Measurements from ENCODE around the gene ESRP2. TPM values are rescaled to one million over a fixed set of nuclear protein-coding genes. Genes with fewer than 3 reads are reported as not detected.

The ESRP2 gene
- total RNA-seq, 2 donors from 2014 or later = 0.31 to 0.63 TPM

DNA sequence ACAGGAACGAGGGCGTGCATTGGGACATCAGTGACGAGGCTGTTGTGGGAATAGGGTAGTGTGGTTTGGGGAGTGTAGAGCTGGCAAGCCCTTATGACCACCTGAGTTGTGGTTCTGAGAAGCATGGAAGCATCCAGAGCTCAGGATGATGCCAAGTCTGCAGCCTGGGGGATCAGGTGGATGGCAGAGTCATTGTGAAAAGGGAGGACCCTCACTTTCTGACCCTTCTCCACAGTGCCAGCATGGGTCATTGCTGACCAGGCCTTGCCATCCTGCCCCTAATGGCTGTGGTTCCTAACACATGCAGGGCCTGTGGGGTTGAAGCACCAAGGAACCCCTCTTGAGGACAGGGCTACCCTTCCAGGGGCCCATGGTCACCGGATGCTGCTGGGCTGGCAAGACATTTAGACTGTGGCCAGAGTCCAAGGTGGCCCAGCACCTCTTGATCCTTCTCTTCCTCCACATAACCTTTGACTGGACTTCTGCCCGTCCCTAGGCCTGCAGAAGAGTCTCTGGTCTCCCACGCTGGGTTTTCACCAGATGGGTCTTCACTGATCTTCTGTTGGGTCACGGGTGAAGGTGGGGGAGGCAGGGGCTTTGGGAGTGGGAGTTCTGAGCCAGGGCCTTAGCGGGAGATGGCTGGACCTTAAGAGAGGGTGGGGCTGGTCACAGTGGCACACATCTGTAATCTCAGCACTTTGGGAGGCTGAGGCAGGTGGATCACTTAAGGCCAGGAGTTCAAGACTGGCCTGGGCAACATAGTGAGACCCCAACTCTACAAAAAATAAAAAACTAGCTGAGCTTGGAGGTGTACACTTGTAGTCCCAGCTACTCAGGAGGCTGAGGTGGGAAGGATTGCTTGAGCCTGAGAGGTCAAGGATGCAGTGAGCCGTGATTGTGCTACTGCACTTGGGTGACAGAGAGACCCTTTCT is 7.3 kb upstream of the ESRP2 start:
- H3K4me3 Mint-ChIP-seq = peak overlapping the region in 1 of 2 donors; percentile 99
- peaks cover 41% of the 10 kb centered on the region for H3K4me1 Mint-ChIP-seq (ENCODE audit: low read depth)
- DNase-seq = no peak
- ATAC-seq (replicated peaks in 1 of 2) = no peak
- peaks cover 0 to 2% of the 10 kb centered on the region in 2 donors for H3K36me3 Mint-ChIP-seq (ENCODE audit: insufficient read depth in 2 of 2)
- no peaks in the 10 kb centered on the region for H3K27me3 Mint-ChIP-seq (ENCODE audit: low read depth)
- no peaks in the 10 kb centered on the region for H3K9me3 Mint-ChIP-seq
- H3K27ac Mint-ChIP-seq = no peak overlapping the region

GRCh38 chr16:68242085-68242484 is 6.2 kb upstream of the ESRP2 start:
- H3K4me3 Mint-ChIP-seq = no peak overlapping the region
- peaks cover 0 to 2% of the 10 kb centered on the region in 2 donors for H3K36me3 Mint-ChIP-seq (ENCODE audit: insufficient read depth in 2 of 2)
- no peaks in the 10 kb centered on the region for H3K27me3 Mint-ChIP-seq (ENCODE audit: low read depth)
- no peak overlapping the region for H3K27ac Mint-ChIP-seq
- peaks cover 48% of the 10 kb centered on the region for H3K4me1 Mint-ChIP-seq (ENCODE audit: low read depth)
- H3K9me3 Mint-ChIP-seq = no peaks in the 10 kb centered on the region
- DNase-seq = no peak
- no peak for ATAC-seq (replicated peaks in 1 of 2)

DNA sequence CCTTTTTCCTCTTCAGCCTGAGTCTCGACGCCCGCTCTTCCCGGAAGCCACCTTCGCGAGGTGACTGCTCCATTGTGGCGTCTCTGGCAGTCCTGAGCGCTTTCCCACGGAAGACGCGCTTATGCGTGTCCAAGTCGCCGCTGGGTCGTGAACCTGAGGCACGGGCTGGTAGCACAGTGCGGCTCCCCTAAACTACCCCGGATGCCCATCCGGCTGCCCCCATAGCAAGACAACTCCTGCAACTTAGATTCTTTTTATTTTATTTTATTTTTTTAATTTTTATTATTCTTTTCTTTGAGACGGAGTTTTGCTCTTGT is 2.1 kb upstream of the ESRP2 start:
- H3K4me1 Mint-ChIP-seq (ENCODE audit: low read depth) = peaks cover 36% of the 10 kb centered on the region
- DNase-seq = peak in 1 of 2 donors; percentile 44
- no peak for ATAC-seq (replicated peaks in 1 of 2)
- H3K9me3 Mint-ChIP-seq = no peaks in the 10 kb centered on the region
- peak overlapping the region; percentile 87 to 94 for H3K4me3 Mint-ChIP-seq
- H3K27ac Mint-ChIP-seq = peak overlapping the region; percentile 54
- H3K36me3 Mint-ChIP-seq (ENCODE audit: insufficient read depth in 2 of 2) = no peaks in the 10 kb centered on the region
- H3K27me3 Mint-ChIP-seq (ENCODE audit: low read depth) = no peaks in the 10 kb centered on the region

- peaks cover 40% of the 10 kb centered on the region for H3K4me1 Mint-ChIP-seq (ENCODE audit: low read depth)
- peak overlapping the region; percentile 54 for H3K27ac Mint-ChIP-seq
- H3K36me3 Mint-ChIP-seq (ENCODE audit: insufficient read depth in 2 of 2) = no peaks in the 10 kb centered on the region
These were observed 1.5 kb upstream of the ESRP2 start for GRCh38 chr16:68237243-68238028.

GRCh38 chr16:68236826-68237242 is 907 bp upstream of the ESRP2 start:
- DNase-seq (peak in 1 of 2 donors; percentile 18), ATAC-seq (replicated peaks in 1 of 2) (peak in 1 of 2 donors; percentile 10)
- Mint-ChIP-seq H3K4me1 (ENCODE audit: low read depth) (peaks cover 42% of the 10 kb centered on the region), H3K4me3 (peak overlapping the region; percentile 87 to 94), H3K9me3 (no peaks in the 10 kb centered on the region), H3K36me3 (ENCODE audit: insufficient read depth in 2 of 2) (no peaks in the 10 kb centered on the region), H3K27ac (peak overlapping the region; percentile 28), H3K27me3 (ENCODE audit: low read depth) (no peaks in the 10 kb centered on the region)

More at GRCh38 chr16:68237243-68238028, 1.5 kb upstream of the ESRP2 start:
- DNase-seq (peak; percentile 86 to 88), ATAC-seq (replicated peaks in 1 of 2) (peak; percentile 74 to 77)
- peak overlapping the region; percentile 87 to 94 for H3K4me3 Mint-ChIP-seq
- H3K9me3 Mint-ChIP-seq = no peaks in the 10 kb centered on the region
- H3K27me3 Mint-ChIP-seq (ENCODE audit: low read depth) = no peaks in the 10 kb centered on the region

DNA sequence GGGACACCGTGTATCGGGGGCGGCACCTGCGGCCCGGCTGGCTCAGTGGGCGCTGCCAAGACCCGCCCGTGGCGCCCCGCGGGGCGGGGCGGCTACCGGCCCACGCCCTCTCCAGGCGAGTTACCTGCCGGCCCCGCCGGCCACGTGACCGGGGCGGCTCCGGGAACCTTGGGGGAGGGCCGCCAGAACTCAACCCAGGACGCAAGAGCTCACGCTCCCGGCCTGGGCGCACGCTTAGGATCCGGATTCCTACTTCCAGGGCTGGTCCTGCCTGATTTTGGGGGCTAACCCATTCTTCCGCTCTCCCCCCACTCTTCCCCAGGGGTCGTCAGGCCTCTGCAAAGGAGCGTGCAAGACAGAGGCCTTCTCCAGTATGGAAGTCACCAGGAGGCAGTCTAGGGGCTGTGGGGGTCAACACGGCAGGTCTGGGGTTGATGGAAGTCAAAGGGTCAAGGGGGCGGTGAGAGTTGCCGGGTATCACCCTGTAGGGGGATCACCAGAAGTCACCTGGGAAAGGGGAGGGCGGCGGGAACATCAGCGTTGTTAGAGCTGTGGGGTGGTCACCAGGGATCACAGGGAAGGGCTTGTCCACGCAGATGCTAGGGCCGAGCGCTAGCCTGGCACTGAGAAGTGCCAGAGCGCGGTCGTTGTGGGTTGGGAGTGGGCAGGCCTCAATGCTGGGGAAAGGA is 354 bp upstream of the ESRP2 start:
- Mint-ChIP-seq H3K4me3 (peak overlapping the region; percentile 87 to 94), H3K27ac (no peak overlapping the region), H3K36me3 (ENCODE audit: insufficient read depth in 2 of 2) (no peaks in the 10 kb centered on the region), H3K4me1 (ENCODE audit: low read depth) (peaks cover 42% of the 10 kb centered on the region), H3K27me3 (ENCODE audit: low read depth) (no peaks in the 10 kb centered on the region), H3K9me3 (no peaks in the 10 kb centered on the region)
- DNase-seq (peak in 1 of 2 donors; percentile 49), ATAC-seq (replicated peaks in 1 of 2) (peak; percentile 3 to 17)

- Mint-ChIP-seq H3K27me3 (ENCODE audit: low read depth) (no peaks in the 10 kb centered on the region), H3K9me3 (no peaks in the 10 kb centered on the region), H3K4me1 (ENCODE audit: low read depth) (peaks cover 42% of the 10 kb centered on the region), H3K27ac (no peak overlapping the region), H3K36me3 (ENCODE audit: insufficient read depth in 2 of 2) (no peaks in the 10 kb centered on the region), H3K4me3 (peak overlapping the region in 1 of 2 donors; percentile 62)
- ATAC-seq (replicated peaks in 1 of 2) = no peak
- DNase-seq = no peak
These were observed 630 bp downstream of the ESRP2 start for GRCh38 chr16:68235108-68235886.

DNA sequence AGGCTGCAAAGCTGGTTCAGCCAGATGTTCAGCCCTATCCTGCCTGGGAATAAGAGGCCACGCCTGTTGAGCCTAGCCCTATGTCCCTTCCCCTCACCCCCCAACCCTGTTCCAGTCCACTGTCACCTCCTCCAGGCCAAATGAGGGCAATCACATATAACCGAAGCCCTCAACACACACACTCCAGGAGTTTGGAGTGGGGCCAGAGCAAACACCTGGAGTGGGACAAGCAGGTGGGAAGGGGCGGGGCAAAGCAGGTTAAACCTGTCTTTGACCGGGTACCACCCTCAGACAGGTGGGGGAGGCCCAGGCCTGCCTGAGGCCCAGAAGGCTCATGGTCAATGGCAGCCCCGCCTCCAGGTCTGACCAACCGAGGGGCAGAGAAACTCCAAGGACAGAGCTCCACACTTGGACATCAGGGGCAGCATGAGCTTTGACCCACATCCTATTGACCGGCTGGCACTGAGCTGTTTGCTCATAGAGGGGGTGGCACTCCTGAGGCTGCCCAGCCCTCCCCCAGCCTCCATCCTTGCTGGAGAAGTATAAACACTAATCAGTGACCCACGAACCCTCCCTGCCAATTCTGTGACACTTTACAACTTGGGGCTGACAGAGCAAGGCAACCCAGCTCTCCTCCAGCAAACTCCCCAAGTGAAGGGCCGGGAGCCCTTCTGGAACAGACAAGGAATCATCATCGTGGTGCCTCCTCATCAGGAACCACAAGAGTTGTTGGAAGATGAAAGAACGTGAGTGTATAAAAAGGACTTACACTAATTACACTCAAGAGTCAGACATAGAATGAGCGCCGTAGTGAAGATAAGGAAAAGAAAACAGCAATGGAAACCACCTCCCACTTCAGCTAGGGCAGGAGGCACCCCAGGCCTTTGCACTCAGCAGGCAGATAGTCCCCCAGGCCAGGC is 1.5 kb downstream of the ESRP2 start:
- Mint-ChIP-seq H3K4me1 (ENCODE audit: low read depth) (peaks cover 35% of the 10 kb centered on the region), H3K36me3 (ENCODE audit: insufficient read depth in 2 of 2) (no peaks in the 10 kb centered on the region), H3K4me3 (peak overlapping the region in 1 of 2 donors; percentile 15), H3K9me3 (no peaks in the 10 kb centered on the region), H3K27me3 (ENCODE audit: low read depth) (no peaks in the 10 kb centered on the region), H3K27ac (peak overlapping the region; percentile 4)
- no peak for ATAC-seq (replicated peaks in 1 of 2)
- DNase-seq = no peak

GRCh38 chr16:68233835-68234187 is 2.1 kb downstream of the ESRP2 start:
- Mint-ChIP-seq H3K27ac (no peak overlapping the region), H3K4me3 (no peak overlapping the region), H3K4me1 (ENCODE audit: low read depth) (peaks cover 32% of the 10 kb centered on the region), H3K27me3 (ENCODE audit: low read depth) (no peaks in the 10 kb centered on the region), H3K36me3 (ENCODE audit: insufficient read depth in 2 of 2) (no peaks in the 10 kb centered on the region), H3K9me3 (no peaks in the 10 kb centered on the region)
- DNase-seq (no peak), ATAC-seq (replicated peaks in 1 of 2) (no peak)

GRCh38 chr16:68233085-68233834 is 2.7 kb downstream of the ESRP2 start:
- Mint-ChIP-seq H3K4me1 (ENCODE audit: low read depth) (peaks cover 29% of the 10 kb centered on the region), H3K36me3 (ENCODE audit: insufficient read depth in 2 of 2) (no peaks in the 10 kb centered on the region), H3K9me3 (no peaks in the 10 kb centered on the region), H3K4me3 (no peak overlapping the region), H3K27me3 (ENCODE audit: low read depth) (no peaks in the 10 kb centered on the region), H3K27ac (no peak overlapping the region)
- peak in 1 of 2 donors; percentile 50 for DNase-seq
- peak; percentile 38 to 42 for ATAC-seq (replicated peaks in 1 of 2)

- ATAC-seq (replicated peaks in 1 of 2) = no peak
These were observed 3.6 kb downstream of the ESRP2 start for GRCh38 chr16:68232335-68232734.

More at GRCh38 chr16:68232335-68232734, 3.6 kb downstream of the ESRP2 start:
- H3K36me3 Mint-ChIP-seq (ENCODE audit: insufficient read depth in 2 of 2) = peaks cover 0 to 2% of the 10 kb centered on the region in 2 donors
- peaks cover 32% of the 10 kb centered on the region for H3K4me1 Mint-ChIP-seq (ENCODE audit: low read depth)
- no peaks in the 10 kb centered on the region for H3K27me3 Mint-ChIP-seq (ENCODE audit: low read depth)
- no peak overlapping the region for H3K27ac Mint-ChIP-seq
- no peak overlapping the region for H3K4me3 Mint-ChIP-seq
- no peaks in the 10 kb centered on the region for H3K9me3 Mint-ChIP-seq
- DNase-seq = no peak

All from activated T-cell treated with anti-CD3 and anti-CD28 coated beads, Interleukin-2, amount 50 U/mL, for 72 hours (primary cell).